Measurements from ENCODE around the gene CPSF4L.

Gene CPSF4L

GRCh38 chr17:73232587-73233373 is 28.9 kb downstream of the CPSF4L start:
- no peak for DNase-seq (ENCODE audit: low spot score)

DNA sequence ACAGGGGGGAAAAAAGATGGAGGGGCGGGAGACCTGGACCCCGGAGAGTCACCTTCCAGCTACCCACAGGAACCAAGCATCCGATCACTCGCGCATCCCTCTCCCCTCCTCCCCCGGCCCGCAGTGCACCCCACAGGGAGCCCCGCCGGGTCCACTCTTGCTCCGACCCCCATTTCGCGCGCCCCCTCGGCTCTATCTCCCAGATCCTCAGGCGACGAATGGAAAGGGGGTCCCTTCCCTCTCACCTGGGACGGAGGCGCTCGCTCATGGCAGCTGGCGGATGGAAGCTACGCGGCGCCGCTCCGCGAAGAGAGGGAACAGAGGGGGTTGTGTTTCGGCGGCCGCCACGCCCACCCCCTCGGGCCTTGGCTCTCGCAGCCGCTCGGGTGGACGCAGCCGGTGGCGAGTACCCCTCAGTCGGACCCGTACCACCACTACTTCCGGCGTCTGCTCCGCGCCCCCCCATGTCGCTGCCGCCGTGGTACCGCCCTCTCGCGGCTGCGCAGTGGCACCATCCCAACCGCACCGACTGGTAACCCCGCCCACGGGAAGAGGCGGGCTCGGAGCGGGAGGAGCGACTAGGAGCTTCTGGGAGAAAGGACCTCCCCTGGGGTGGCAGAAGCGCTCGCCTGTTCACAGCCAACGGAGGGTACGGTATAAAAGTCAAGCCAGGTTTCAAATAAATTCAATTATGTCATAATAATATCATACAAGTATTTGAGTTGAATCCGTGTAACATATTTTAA is 29.7 kb downstream of the CPSF4L start:
- peak; percentile 96 for DNase-seq (ENCODE audit: low spot score)

DNA sequence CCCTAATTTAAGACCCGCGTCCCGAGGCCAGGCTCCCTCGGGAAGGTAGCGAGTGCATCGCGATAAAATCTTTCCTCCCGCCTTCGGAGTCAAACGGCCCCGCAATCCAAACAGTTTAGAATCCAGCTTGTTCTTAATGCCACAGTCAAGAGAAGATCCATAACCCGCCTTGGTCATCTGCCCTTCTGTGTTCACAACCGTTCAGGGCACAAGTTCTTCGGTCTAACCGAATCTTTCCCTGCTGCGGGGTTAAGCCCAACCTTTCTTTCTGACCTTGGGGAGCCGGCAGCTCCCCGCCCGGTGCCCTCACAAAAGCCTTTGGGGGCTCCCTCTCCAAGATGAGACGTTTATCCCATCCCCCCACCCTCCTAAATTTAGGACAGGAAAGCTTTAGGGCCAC is 30.3 kb downstream of the CPSF4L start:
- no peak for DNase-seq (ENCODE audit: low spot score)

DNA sequence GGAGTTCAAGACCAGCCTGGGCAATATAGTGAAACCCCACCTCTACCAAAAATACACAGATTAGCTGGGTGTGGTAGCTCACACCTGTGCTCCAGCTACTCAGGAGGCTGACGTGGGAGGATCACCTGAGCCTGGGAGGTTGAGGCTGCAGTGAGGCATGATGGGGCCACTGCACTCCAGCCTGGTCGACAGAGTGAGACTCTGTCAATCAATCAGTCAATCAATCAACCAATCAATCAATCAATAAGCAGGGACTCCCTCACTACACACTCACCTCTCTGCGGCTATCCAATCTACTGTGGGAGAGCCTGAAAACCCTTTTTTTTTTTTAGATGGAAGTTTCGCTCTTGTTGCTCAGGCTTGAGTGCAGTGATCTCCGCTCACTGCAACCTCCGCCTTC is 31.6 kb downstream of the CPSF4L start:
- no peak for DNase-seq (ENCODE audit: low spot score)

GRCh38 chr17:73228748-73229236 is 32.9 kb downstream of the CPSF4L start:
- DNase-seq (ENCODE audit: low spot score), result peak; percentile 56

- DNase-seq (ENCODE audit: low spot score), result no peak
Observed at GRCh38 chr17:73227944-73228343, 33.7 kb downstream of the CPSF4L start.

DNA sequence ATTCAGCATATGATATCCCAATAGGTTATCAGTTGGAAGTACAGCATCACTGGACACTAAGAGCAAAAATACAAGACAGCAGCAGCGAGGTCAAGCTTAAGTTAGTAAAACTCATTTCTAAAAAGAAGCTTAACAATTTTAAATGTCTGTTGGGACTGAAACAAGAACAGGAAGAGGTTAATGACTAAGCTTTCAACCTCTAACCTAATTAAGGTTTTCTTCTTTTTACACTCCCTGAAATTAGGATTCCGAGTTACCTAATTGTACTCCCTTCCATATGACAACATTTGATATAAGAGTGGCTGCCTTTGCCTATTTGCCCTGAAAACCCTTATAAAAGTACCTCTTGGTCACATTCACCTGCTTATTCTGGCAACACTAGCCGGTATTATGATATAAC is 34.3 kb downstream of the CPSF4L start:
- DNase-seq (ENCODE audit: low spot score), result no peak

DNA sequence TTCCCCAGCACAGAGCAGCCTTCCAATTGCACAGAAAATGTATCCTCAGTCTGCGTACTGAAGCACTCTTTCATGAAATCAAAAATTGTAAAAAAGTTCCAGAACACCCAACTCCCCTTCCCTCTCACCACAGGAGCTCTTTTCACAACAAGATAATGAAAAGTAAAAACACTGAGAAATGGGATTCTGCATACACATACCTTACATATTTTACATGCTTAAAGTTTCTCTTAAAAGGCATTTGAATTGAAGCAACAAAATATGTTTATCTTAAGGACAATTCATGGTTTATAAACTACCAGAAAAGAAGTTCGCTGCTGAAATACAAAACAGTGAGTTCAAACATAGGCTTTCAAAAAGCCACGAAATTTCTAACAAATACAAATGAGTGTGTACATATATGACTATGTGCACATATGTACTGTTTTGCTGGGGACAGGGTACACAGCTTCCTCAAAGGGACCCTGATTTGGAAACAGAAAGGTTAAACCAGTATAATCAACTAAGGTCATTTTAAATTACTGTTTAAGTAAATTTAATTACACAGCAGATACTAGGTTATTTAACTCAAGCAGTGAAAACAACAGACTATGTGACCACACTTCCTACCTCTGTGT is 35.0 kb downstream of the CPSF4L start:
- no peak for DNase-seq (ENCODE audit: low spot score)

- no peak for DNase-seq (ENCODE audit: low spot score)
Observed at GRCh38 chr17:73224663-73225305, 36.9 kb downstream of the CPSF4L start.

GRCh38 chr17:73224237-73224636 is 37.4 kb downstream of the CPSF4L start:
- no peak for DNase-seq (ENCODE audit: low spot score)

GRCh38 chr17:73223626-73224230 is 38.0 kb downstream of the CPSF4L start:
- DNase-seq (ENCODE audit: low spot score), result no peak

- DNase-seq (ENCODE audit: low spot score), result no peak
Observed at GRCh38 chr17:73215447-73215846, 46.2 kb downstream of the CPSF4L start.

- peak; percentile 28 for DNase-seq (ENCODE audit: low spot score)
Observed at GRCh38 chr17:73214851-73215250, 46.8 kb downstream of the CPSF4L start.

DNA sequence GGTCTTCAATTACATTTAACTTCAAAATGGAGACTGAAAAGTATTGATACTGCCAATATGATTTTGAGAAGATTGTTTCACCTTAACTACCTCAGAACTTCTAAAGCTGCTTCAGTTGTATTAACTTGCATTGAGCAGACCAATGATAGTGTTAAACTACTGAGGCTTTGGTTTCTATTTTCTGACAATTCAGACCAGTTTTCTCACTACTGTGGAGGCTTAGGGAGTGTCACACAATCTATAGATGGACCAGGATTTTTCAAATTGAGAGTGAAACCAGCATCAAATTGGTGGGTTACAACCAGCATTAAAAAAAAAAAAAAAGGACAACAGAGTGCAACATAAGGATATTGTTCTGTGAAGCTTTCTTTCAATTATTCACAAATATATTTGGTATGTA is 47.7 kb downstream of the CPSF4L start:
- no peak for DNase-seq (ENCODE audit: low spot score)

DNA sequence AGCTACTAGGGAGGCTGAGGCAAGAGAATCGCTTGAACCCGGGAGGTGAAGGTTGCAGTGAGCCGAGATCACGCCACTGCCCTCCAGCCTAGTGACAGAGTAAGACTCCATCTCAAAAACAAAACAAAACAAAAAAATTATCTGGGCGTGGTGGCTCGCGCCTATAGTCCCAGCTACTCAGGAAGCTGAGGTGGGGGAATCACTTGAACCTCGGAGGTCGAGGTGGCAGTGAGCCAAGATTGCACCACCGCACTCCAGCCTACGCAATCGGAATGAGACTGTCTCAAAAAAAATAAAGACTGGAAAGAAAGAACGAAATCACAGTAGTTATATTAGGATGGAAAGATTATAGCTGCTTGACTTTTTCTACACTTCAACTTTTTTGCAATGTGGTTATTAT is 49.9 kb downstream of the CPSF4L start:
- DNase-seq (ENCODE audit: low spot score), result no peak

- no peak for DNase-seq (ENCODE audit: low spot score)
Observed at GRCh38 chr17:73210002-73210678, 51.5 kb downstream of the CPSF4L start.

- DNase-seq (ENCODE audit: low spot score), result no peak
Observed at GRCh38 chr17:73209436-73209835, 52.2 kb downstream of the CPSF4L start.

GRCh38 chr17:73208139-73208827 is 53.4 kb downstream of the CPSF4L start:
- no peak for DNase-seq (ENCODE audit: low spot score)

GRCh38 chr17:73205459-73205961 is 56.2 kb downstream of the CPSF4L start:
- DNase-seq (ENCODE audit: low spot score), result no peak

GRCh38 chr17:73203788-73204479 is 57.7 kb downstream of the CPSF4L start:
- no peak for DNase-seq (ENCODE audit: low spot score)

All from globus pallidus (tissue), 1 donor.